K562 (cell line): ENCODE data around the gene ZCCHC3. TPM values are rescaled to one million over a fixed set of nuclear protein-coding genes. Genes with fewer than 3 reads are reported as not detected.
A peak's percentile ranks its signal among the peaks of the same experiment; 100 is the strongest.

ENCODE experiments used
- ATAC-seq: fragments of 200-7000 bp; cut with Tn5 transposase; 3 replicates; pipeline ENCODE4 v1.9.1; 2020; ENCODE audit warnings: moderate library complexity
- BruUV-seq: library from RNA; stranded (reverse); fragments of 400-500 nt; replicated peaks from 2 replicates; lab custom pipeline; 2021; lab: Mats Ljungman, UMichigan
- CTCF ChIA-PET: fragments of 300-600 bp; formaldehyde crosslinking; extraction: SDS; loops from one replicate; lab custom pipeline; 2021; ENCODE audit warnings: low intra/inter-chr PET ratio; lab: Yijun Ruan, JAX
- POLR2A ChIA-PET: fragments of 300-600, 350-650 bp; sonication (Branson Sonifier 250); formaldehyde crosslinking; extraction: SDS; loops from one replicate; lab custom pipeline; 2021; ENCODE audit warnings: antibody characterized with exemption, inconsistent platforms; lab: Yijun Ruan, JAX
- DNase-seq, 4 experiments: peaks; one replicate each; pipeline versions ENCODE4 v3.0.0 to v3.0.0-alpha.2; 2011 to 2018; ENCODE audit warnings: low spot score in 3 of 4, mixed read lengths in 3 of 4; ENCODE audit errors: extremely low read depth in 1 of 4
- FAIRE-seq: peaks from 2 replicates; lab custom pipeline; 2011; peaks lifted over from hg19 to GRCh38; lab: Jason Lieb, UNC
- H2AFZ ChIP-seq: 2 replicates; pipeline ENCODE4 v1.6.0; 2011; ENCODE audit warnings: low read depth, low read length, control low read depth, inconsistent platforms
- H3K27ac ChIP-seq: fragments of 200-600 bp; 3 replicates; pipeline ENCODE4 v1.8.0; 2011; ENCODE audit warnings: low read depth, mild to moderate bottlenecking, control low read depth, inconsistent platforms, low read length, moderate library complexity, mixed read lengths; ENCODE audit errors: extremely low read depth
- H3K27me3 ChIP-seq, 2 experiments: fragments of 300-600 bp in 1 of 2; 2 replicates in 1 of 2; 3 replicates in 1 of 2; pipeline versions ENCODE4 v1.6.0 to v1.8.0; 2011; ENCODE audit warnings: inconsistent platforms in 2 of 2, low read length in 2 of 2, mild to moderate bottlenecking in 1 of 2, mixed read lengths in 1 of 2, moderate library complexity in 1 of 2; ENCODE audit not compliant: control insufficient read depth in 2 of 2, insufficient read depth in 2 of 2
- H3K36me3 ChIP-seq: fragments of 300-600 bp; 3 replicates; pipeline ENCODE4 v1.8.0; 2011; ENCODE audit warnings: mild to moderate bottlenecking, low read length, inconsistent platforms; ENCODE audit not compliant: control insufficient read depth, insufficient read depth
- H3K4me1 ChIP-seq, 2 experiments: fragments of 200-600 bp in 1 of 2; replicated peaks in 1 of 2; 2 replicates in 1 of 2; 3 replicates in 1 of 2; pipeline versions ENCODE4 v1.5.1 to v1.8.0; 2011; ENCODE audit warnings: inconsistent platforms in 2 of 2, low read length in 2 of 2, mild to moderate bottlenecking in 1 of 2, mixed read lengths in 1 of 2, moderate library complexity in 1 of 2; ENCODE audit not compliant: control insufficient read depth in 2 of 2, insufficient read depth in 2 of 2
- H3K4me2 ChIP-seq: 2 replicates; pipeline ENCODE4 v1.6.1; 2011; ENCODE audit warnings: low read length, control low read depth, inconsistent platforms, mixed read lengths; ENCODE audit not compliant: insufficient read depth
- H3K4me3 ChIP-seq: fragments of 200-600 bp; sonication (generic), shearing (Covaris generic); 2 replicates; pipeline ENCODE4 v1.5.1; 2016; ENCODE audit warnings: control low read depth, inconsistent platforms
- H3K79me2 ChIP-seq: fragments of 200-600 bp; 3 replicates; pipeline ENCODE4 v1.8.0; 2011; ENCODE audit warnings: low read length, inconsistent platforms; ENCODE audit not compliant: control insufficient read depth, insufficient read depth
- H3K9ac ChIP-seq, 2 experiments: 2 replicates each; pipeline versions ENCODE4 v1.6.0 to v1.6.1; 2011; ENCODE audit warnings: low read depth in 2 of 2, low read length in 2 of 2, control low read depth in 1 of 2, inconsistent platforms in 1 of 2, mild to moderate bottlenecking in 1 of 2, mixed read lengths in 1 of 2; ENCODE audit not compliant: insufficient read depth in 1 of 2
- H3K9me1 ChIP-seq: one replicate; pipeline ENCODE4 v1.6.0; 2011; ENCODE audit warnings: inconsistent platforms, mild to moderate bottlenecking, low read length, moderate library complexity; ENCODE audit not compliant: control insufficient read depth, insufficient read depth
- H3K9me3 ChIP-seq: replicated peaks from 2 replicates; pipeline ENCODE4 v1.5.1; 2011; ENCODE audit warnings: low read depth, low read length, inconsistent platforms; ENCODE audit not compliant: control insufficient read depth, insufficient read depth
- H4K20me1 ChIP-seq: replicated peaks from 2 replicates; pipeline ENCODE4 v1.6.1; 2011; ENCODE audit warnings: low read length, inconsistent platforms, mixed read lengths; ENCODE audit not compliant: control insufficient read depth, insufficient read depth
- ARID4B ChIP-seq: sonication (generic); formaldehyde crosslinking; IDR thresholded peaks from 2 replicates; pipeline ENCODE4 v1.8.0; 2022; ENCODE audit warnings: mild to moderate bottlenecking, missing genetic modification reagents
- ELF1 ChIP-seq: fragments of 200-800 bp; sonication (Bioruptor generic); IDR thresholded peaks from 2 replicates; pipeline ENCODE4 v1.6.1; 2016; ENCODE audit warnings: missing genetic modification characterization, missing compliant biosample characterization
- HDAC8 ChIP-seq: fragments of 450-650 bp; IDR thresholded peaks from 2 replicates; pipeline ENCODE4 v1.6.1; 2016; ENCODE audit warnings: mild to moderate bottlenecking, missing genetic modification characterization, moderate library complexity, missing compliant biosample characterization
- MAZ ChIP-seq, 2 experiments: fragments of 450-650 bp in 1 of 2; sonication (generic) in 1 of 2; formaldehyde crosslinking; IDR thresholded peaks in 1 of 2; conservative IDR thresholded peaks in 1 of 2; 2 replicates each; pipeline versions ENCODE4 v1.4.0 to v1.5.0; 2020; ENCODE audit warnings: mild to moderate bottlenecking in 1 of 2, missing genetic modification reagents in 1 of 2
- NKRF ChIP-seq: fragments of 450-650 bp; IDR thresholded peaks from 2 replicates; pipeline ENCODE4 v1.6.1; 2016; ENCODE audit warnings: borderline replicate concordance
- SMARCA4 ChIP-seq: fragments of 450-650 bp; IDR thresholded peaks from 2 replicates; pipeline ENCODE4 v1.6.1; 2016
- TAL1 ChIP-seq: fragments of 450-650 bp; IDR thresholded peaks from 2 replicates; pipeline ENCODE4 v1.6.1; 2016; ENCODE audit warnings: mild to moderate bottlenecking
- ZNF395 ChIP-seq: fragments of 200-800 bp; sonication (Bioruptor generic); IDR thresholded peaks from 2 replicates; pipeline ENCODE4 v1.6.1; 2017; ENCODE audit warnings: missing genetic modification characterization, missing compliant biosample characterization
- ZNF830 ChIP-seq: fragments of 250-450 bp; sonication (Bioruptor Pico); IDR thresholded peaks from 2 replicates; pipeline ENCODE4 v1.5.0; 2021; ENCODE audit warnings: mild to moderate bottlenecking
- WGBS: fragments of 100-300 bp; shearing (Covaris generic); methylation state at CpG from one replicate; pipeline ENCODE4 v1.1.6; 2016; ENCODE audit warnings: low coverage, mixed read lengths; ENCODE audit not compliant: insufficient coverage; ENCODE audit errors: missing lambda C conversion rate; 5-methylcytosine and 5-hydroxymethylcytosine counted together
- in situ Hi-C: fragments of 300-500 bp; cut with MboI; formaldehyde crosslinking; loops from 4 replicates; pipeline ENCODE4 v1.15.0; 2018; ENCODE audit warnings: inconsistent platforms, mixed read lengths
- intact Hi-C: fragments of 100-400 bp; cut with micrococcal nuclease; formaldehyde crosslinking; loops from 2 replicates; pipeline ENCODE4 v1.14.2; 2022
- polyA plus RNA-seq, 8 experiments: library from polyadenylated mRNA; depleted of rRNA in 4 of 8; stranded (reverse) in 5 of 8; unstranded in 3 of 8; fragments of >200 nt; fragmentation: Nextera tagmentation in 2 of 8; fragmentation: Illumina TruSeq in 1 of 8; extraction: Ambion mirVana in 2 of 8; extraction: Trizol in 1 of 8; gene quantifications; 2 replicates each; pipeline versions ENCODE4 v1.2.1 to v1.2.3, GENCODE V29; 2011 to 2014; ENCODE audit warnings: inconsistent platforms in 1 of 8, missing spikeins in 1 of 8
- total RNA-seq, 7 experiments: library from RNA; depleted of rRNA in 6 of 7; stranded (reverse); fragments of >200 nt in 6 of 7; fragmentation: Illumina TruSeq in 2 of 7; extraction: Trizol in 2 of 7; gene quantifications; 2 replicates each; pipeline versions ENCODE4 v1.2.1 to v1.2.3, GENCODE V29; 2011 to 2021; ENCODE audit warnings: low replicate concordance in 1 of 7

Gene ZCCHC3
- total and polyA plus RNA-seq, 9 of the 15 experiments (the other 6 are each of a cell fraction or from before 2014, with no cell fraction given) = 2.8 to 23.3 (median 16.5) TPM

GRCh38 chr20:325045-325888 lies 27.9 kb downstream of the ZCCHC3 start, which contains the start of gene SOX12 (continued):
- no peak; the same call in 1 of the 2 replicates for TF ChIP-seq ZNF395
- no peak for TF ChIP-seq HDAC8
- TF ChIP-seq, all 486 proteins: peak for 64

- H4K20me1 ChIP-seq = peaks cover 16% of the 10 kb centered on the region; the same call in 1 of the 2 replicates
- peak overlapping the region; percentile 95 for H3K27ac ChIP-seq
- peaks cover 16 to 57% of the 10 kb centered on the region in 2 experiments; a peak in 4 of 5 replicates for H3K4me1 ChIP-seq
- ChIA-PET CTCF (no interaction called here), POLR2A (interaction anchor here (0.6 to 1.2 kb wide), 3 partner anchors 11 to 22 kb away, joined by 3 to 5 read pairs (median 3); partner anchors contain the start of gene NRSN2)
- DNase-seq (peak; percentile 48 to 67 (median 56)), FAIRE-seq (no peak), ATAC-seq (peak; percentile 2; the same call in 2 of the 3 replicates)
- H3K4me2 ChIP-seq = peak overlapping the region; percentile 78; the same call in 1 of the 2 replicates
- peaks cover 49% of the 10 kb centered on the region for H3K79me2 ChIP-seq
- peaks cover 30% of the 10 kb centered on the region; the same call in 2 of the 3 replicates for H3K36me3 ChIP-seq
- H3K9me3 ChIP-seq = no peaks in the 10 kb centered on the region
- BruUV-seq = no TSS peak
- H3K27me3 ChIP-seq = no peaks in the 10 kb centered on the region
- intact Hi-C loops = loop anchor here (2.0 kb wide), 2 partner anchors 29 to 59 kb away; partner anchors contain the start of gene ZCCHC3
- peak overlapping the region; percentile 66; the same call in 1 of the 2 replicates for H2AFZ ChIP-seq
- H3K4me3 ChIP-seq = peak overlapping the region; percentile 65
- H3K9ac ChIP-seq = peak overlapping the region; percentile 77 to 97
- in situ Hi-C loops = no loop called here
- H3K9me1 ChIP-seq = peaks cover 3% of the 10 kb centered on the region
- WGBS = 2% methylated on average over 40 of the region's 103 CpGs
- TF ChIP-seq ELF1 = no peak
- no peak for TF ChIP-seq NKRF
- no peak for TF ChIP-seq TAL1
- TF ChIP-seq ARID4B (CRISPR knock-in tag) = peak; percentile 28; the same call in 1 of the 2 replicates
- no peak for TF ChIP-seq SMARCA4
- no peak for TF ChIP-seq ZNF830 (CRISPR knock-in tag)
- TF ChIP-seq MAZ (CRISPR knock-in tag; conservative IDR thresholded peaks at IDR 0.05 in 1 of 2, IDR thresholded peaks at IDR 0.05 in 1 of 2) = no peak; a peak in 1 of 4 replicates
Observed at GRCh38 chr20:325889-326644, 28.7 kb downstream of the ZCCHC3 start.
